HG02763 (cell line): ENCODE measurements around the gene NUP93.

Source experiments
- ATAC-seq: cut with Tn5 transposase; IDR thresholded peaks from one replicate; pipeline ENCODE4 v1.9.1; 2021; ENCODE audit warnings: mild to moderate bottlenecking, moderate library complexity; ENCODE audit not compliant: unreplicated experiment

The NUP93 gene

DNA sequence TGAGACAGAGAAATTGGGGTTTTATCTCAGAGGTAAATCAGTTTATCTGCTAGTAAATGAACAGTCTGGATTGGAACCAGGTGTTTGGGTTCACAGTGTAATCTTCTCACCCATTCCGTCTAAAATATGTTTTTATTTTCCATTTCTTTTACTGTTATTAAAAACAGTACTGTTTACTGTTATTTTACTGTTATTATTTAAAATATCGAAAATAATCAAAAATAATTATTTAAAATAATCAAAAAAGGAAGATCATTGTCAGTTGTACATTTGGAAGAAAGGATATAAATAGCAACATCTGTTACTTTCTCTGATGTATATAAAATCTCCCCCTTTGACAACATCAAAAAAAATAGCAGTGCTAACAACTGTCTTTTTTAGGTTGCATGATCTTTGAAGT, 11.5 kb downstream of the NUP93 start:
- no peak for ATAC-seq

DNA sequence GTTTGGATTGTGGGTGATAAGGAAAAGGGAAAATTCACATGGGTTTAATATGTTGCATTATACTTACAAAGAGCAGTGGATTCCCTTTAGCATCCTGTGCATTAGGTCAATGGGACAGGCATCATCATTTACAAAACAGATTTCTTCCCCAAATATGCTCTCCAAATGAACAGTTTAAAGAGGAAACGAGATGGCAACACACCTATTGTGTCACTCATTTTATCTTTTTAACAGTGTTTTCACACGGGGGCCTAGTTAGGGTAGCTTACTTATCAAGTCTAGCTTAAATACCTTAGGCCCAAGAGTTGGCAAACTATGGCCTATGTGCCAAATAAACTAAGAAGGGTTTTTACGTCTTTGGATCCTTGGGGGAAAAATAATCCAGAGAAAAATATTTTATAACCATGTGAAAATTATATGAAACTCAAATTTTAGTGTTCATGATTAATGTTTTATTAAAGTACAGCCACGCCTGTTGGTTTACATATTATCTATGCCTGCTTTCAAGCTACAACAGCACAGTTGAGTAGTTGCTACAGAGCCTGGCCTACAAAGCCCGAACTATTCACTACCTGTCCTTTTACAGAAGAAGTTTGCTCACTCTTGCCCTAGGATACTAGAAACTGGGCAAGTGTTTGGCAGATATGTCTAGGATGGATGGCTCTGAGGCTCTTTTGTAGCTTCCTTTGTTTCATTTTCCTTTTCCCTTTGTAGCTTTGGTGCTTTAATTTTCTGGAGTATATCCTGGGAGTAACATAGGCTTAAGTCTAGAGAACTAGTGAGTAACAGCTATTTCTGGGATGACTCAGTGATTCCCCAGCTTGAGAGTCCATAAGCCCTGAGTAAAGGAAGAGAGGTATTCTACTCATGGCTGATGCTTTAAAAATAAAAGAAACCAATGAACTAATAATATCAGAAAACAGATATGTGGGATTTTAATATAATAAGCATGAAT, 12.4 kb downstream of the NUP93 start:
- ATAC-seq, result no peak

DNA sequence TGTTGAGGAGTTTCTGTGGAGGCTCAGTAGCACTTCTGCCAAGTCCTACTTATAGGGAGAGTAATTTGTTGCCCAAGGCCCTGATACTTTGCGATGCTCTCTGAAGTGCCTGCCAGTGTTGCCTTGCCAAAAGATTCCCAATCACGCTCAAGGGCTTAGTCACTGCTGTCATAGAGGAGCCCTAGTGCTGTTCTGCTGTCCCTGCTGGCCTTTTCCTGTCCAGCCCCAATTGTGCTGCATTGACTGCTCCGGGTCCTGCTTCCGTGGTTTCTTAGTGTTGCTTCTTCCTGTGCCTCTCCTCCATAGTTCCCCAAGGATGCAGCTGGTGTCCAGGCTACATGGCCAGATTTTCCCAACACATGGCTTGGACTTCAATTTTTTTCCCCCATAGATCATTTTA, 13.9 kb downstream of the NUP93 start:
- ATAC-seq, result no peak

DNA sequence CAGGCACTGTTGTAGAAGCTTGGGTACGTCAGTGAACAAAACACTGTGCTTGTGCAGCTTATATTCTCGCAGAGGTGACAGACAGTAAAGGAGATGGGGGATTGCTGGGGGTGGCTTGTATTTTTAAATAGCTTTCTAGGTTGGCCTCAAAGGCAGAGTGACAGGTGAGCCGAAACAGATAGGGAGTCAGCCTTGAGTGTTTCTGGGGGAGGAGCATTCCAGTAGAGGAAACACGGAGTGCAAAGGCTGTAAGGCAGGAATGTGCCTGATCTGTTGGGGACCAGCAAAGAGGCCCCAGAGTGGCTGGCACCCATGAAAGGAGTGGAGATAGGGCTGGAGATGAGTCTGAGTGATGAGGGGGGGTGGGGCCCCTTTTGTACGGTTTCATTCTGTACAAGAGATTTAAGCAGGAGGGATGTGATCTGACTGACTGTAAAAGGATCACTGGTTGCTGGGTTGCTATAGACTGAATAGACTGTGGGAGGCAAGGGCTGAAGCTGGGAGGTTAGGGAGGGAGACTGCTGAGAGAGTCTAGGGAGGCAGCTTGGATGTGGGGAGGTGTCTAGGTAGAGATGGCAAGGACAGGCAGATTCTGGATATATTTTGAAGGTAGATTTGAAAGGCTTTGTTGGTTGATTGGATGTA, 15.2 kb downstream of the NUP93 start:
- ATAC-seq, result no peak

DNA sequence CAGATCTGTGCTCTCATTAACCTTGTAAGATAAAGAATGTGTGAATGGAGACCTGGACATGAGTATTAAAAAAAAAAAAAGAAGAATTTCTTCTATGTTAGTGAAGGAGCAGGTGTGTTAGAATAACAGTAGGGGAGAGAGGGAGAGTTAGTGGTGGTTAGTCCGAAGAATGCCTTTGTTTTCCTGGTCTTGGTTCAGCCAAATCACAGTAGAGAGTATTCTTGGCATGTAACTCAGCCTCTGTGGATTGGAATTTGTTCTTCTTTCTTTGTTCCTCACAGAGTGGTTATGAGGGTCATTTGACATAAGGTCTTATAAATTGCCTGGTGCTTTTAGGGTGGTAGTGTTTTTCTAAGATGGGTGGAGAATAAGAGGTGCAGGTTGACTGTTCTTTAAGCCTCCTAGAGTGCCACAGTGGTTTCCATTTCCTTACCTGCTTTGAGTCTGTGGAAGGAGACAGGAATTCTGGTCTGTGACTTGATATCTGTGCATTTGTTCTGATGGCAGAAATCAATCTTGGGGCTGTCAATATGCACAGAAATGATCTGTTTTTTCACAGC, 17.6 kb downstream of the NUP93 start:
- ATAC-seq, result no peak

DNA sequence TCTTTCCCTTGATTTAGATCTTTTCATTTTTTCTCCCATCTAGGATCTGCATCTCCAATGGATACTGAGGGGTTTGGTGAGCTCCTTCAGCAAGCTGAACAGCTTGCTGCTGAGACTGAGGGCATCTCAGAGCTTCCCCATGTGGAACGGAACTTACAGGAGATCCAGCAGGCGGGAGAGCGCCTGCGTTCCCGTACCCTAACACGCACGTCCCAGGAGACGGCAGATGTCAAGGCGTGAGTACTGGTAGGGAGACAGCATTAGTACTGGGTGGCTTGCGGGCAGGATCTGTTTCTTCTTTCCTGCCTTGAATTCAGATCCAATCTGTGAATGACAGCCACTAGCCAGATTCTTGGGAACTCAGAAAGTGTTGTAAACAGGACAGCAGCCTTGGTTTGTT, 18.3 kb downstream of the NUP93 start:
- ATAC-seq, result no peak

DNA sequence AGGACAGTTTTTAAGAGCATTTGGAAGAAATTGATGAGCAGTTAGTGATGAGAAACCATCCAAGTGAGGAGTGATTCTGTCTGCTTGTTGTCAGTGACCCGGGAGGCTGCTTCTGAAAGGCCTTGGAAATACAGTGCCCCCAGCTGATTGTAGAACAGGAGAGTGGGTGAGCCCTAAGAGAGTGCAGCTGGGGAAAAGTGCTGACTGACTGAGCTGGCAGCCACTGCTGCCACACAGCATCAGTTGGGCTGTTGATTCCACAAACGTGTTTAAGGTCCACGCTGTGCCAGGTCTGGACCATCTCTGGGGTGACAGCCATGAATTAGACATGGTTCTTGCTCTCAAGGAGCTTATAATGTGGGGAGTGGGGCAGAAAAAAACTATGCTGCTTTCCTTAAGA, 18.9 kb downstream of the NUP93 start:
- no peak for ATAC-seq

DNA sequence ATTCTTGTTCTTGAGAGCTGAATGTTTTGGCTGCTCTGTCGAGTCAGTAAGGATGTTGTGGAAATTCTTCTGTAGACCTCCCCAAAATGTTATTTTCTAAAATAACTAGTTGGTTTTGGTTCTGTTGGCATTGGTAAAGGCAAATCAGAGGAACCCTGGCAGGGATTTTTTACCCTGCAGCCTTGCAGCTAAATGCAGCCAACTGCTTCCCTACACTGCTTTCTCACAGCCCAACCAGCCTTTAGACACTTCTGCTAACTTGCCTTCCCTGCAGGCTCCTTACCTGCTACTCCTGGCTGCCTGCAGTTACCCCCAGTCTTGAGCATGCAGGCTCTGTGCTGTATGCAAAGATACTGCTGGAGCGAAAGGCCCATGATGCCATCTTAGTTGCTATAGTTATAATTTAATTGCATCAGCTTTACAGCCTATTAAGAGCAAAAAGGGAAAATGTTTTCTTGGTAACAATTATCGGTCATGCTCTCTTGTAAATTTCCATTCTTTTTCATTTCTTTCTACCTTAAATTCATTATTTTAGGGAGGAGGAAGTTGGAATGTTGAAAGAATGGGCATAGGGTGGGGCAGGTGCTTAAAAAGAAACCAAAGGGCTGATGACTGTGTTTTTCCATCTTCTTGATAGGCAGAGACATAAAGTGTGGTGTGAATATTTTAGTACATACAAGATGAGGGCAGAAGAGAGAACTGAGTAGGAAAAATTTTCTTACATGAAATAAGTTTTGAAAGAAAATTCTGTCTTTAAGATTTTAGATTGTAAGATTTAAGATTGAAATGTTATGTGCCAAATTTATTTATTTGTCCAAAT, 20.0 kb downstream of the NUP93 start:
- ATAC-seq, result no peak

DNA sequence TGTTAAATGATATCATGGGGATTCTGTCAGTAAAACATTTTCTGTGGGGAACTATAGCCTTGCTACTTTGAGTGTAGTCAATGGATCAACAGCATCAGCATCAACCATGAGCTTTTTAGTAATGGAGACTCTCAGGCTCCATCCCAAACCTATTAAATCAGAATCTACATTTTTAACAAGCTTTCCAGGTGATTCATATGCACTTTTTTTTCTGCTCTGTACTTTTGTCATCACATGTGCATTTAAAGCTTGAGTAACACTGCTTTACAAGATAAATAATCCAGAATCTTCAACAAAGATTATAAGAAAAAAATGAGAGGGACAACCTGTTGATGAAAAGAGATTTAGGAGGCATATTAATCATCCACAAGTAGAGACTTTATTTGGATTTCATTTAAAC, 23.5 kb downstream of the NUP93 start:
- ATAC-seq, result no peak

DNA sequence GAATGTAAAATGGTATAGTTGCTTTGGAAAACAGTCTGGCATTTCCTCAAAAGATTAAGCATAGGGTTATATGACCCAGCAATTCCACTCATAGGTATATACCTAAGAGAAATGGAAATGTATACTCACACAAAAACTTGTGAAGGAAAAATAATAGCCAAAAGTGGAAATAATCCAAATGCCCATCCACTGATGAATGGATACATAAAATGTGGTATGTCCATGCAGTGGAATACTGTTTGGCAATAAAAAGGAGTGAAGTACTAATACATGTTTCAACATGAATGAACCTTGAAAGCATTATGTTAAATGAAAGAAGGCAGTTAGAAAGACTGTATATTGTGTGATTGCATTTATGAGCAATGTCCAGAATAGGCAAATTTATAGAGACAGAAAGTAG, 25.1 kb downstream of the NUP93 start:
- ATAC-seq, result no peak

DNA sequence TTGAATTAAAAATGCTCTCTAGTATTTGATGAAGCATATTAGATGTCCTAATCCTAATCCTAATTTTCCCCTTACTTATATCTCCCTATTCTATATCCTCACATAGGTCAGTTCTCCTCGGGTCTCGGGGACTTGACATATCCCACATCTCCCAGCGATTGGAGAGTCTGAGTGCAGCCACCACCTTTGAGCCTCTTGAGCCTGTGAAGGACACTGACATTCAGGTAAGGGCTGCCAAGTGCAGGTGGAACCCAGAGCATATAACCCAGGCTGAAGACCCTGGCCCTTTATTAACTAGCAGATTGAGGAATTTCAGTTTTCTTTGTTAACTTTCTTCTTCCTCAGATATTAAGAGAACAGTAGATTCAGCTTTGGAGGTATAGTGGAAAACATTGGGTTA, 28.5 kb downstream of the NUP93 start:
- ATAC-seq, result no peak

DNA sequence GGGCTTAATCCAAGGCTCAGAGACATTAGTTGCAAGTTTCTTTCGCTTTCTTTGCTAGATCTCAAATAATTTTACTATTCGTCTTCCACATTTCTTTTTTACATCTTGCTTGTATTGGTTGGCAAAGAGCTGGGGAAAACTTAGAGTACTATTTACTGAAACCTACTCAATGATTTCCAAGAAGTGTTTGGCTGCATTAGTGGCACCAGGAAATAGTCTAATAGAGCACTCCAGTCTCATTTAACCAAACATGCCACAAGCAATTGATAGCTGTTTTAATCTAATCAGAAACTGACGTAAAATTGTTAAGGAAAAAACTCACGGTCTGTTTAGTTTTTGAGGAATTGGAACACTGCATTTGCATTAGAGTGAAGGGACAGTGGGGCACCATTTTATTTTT, 29.0 kb downstream of the NUP93 start:
- no peak for ATAC-seq

DNA sequence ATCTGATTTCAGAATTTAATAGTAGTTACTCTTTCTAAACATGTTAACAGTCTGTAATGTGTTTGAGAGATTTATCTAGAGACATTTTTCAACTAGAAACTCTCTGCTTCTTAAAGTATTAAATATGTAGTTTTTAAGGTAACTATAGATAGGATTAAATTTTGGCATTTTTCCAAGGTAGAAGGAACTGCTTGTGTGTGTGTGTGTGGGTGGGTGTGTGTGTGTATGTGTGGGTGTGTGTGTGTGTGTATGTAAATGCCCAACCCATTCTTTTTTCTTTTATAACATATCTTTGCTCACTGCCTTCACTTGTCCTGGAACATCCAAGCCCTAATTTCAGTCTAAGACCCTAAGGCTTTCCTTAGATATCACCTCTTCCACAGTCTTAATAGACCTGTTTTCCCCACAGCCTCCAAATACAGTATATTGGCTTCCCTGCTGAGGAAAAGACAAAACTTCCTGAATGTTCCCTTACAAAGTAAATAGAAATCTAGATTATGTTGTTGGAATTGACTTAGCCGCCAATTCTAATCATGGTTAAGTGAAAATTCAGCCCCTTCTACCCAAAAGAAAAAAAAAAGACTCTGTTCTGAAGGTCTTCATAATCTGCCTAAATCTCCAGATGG, 33.5 kb downstream of the NUP93 start:
- ATAC-seq, result no peak

DNA sequence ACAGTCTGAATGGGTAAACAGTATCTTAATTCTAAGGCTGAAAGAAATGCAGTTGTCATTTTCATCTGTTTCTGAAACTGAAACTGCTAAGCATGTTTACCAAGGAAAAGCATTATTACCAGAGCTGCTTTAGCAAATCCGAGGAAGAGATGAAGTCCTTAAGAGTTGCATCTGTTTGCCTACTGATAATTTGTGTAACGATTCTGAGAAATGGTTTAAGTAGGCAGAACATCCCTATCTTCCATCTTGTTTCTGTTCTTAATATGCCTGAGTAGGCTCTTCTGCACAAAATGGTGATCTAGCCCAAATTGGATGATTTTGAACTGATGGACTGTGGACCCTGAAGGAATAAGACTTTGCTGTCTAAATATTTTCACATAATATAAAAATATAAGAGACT, 34.9 kb downstream of the NUP93 start:
- ATAC-seq, result no peak

DNA sequence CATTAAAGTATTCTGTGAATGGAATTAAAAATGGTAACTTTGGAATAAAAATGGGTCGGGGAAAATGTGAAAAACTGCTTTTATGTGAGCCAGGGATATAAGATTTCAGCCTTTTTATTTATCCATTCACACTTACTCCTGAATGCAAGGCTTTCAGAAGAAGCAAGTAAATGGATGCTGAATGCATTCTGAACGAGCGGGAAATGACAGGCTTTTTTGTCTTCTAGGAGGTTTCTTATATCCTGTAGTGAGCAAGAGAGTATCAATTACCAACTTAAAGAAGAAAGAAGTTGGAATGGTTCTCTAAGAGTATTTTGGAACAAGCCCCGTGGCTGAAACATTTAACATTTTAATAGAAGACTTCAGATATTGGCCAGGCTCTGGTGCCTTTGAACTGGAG, 36.0 kb downstream of the NUP93 start:
- ATAC-seq, result no peak

DNA sequence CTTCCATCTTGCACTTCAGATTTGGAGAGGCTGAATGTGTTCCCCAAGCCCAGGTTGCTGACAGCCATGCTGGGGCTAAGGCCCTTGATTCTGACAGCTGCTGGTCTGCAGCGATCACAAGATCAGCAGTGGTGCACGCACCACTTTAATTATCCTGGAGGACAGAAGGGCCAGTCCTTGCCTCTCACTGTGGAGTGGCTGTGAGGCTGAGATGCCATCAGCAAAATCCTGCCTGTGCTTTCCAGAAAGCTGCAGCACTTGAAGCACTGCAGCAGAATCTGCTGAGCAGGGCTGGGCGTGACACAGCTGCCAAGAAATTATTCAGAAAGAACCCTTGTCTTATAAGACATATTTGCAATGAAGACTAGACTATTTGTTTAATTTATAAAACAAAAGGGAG, 37.1 kb downstream of the NUP93 start:
- ATAC-seq, result no peak

DNA sequence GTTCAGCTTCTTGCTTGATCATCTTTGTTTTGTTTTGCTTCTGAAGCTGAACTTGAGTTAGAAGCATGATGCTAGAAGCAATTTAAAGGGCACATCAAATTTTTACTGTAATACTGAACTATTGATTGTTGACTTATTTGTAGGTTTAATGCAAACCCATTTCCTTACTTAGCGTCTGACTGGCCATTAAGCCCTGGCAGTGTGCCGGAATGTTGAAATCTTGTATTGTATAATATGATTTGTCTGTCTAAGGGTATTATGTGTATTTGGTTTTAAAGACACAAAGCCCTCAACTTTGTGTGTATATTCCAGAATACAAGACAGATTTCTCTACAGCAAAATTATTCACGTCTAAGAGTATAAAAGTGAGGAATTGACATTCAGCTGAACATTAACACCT, 39.7 kb downstream of the NUP93 start:
- no peak for ATAC-seq

DNA sequence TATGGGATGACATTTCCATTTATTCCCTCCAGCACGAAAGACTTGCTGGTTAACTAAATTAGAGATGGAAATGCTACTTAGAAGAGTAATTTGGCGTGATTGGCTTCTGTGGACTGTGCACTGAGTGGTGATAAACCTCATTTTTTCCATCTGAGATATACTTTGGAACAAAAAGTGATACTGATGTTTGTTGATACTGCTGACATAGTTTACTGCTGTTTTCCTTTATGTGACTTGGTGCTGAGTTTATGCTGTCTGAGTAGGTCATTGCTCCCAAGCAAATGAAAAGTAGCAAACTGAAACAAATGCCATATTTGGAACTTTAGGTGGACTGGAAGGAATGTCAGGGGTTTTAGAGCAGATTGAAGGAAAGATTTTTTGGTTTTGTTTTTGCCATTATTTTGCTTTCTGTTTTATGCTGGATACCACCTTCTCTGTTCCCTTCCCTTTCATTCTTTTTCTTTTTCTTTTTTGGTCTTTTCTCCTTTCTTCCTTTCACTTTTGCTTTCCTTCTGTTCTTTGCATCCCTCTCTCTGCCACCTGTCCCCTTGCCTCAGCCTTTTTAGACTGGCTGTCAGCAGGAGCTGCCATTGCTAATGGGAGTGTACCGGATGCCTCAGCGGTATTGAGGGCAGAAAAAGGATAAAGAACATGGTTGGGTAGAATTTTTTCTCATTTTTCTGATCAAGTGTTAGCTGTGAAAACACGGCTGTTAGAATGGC, 41.8 kb downstream of the NUP93 start:
- ATAC-seq, result no peak

DNA sequence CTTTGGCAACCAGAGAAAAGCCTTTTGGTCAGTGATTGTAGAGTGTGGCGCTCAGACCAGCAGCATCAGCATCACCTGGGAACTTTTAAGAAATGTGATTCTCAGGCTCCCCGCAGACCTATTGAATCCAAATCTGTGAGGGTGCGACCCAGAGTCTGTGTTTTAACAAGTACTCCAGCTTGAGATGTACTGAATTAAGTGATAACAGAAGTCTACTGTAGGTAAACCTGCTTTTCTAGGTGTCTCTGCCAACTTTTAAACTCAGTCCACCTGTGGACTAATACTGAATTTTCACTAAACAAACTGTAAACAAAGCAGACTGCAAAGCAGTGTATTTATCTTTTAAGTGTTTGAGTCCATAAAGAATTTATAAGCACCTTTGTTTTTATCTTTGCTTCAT, 43.6 kb downstream of the NUP93 start:
- no peak for ATAC-seq

DNA sequence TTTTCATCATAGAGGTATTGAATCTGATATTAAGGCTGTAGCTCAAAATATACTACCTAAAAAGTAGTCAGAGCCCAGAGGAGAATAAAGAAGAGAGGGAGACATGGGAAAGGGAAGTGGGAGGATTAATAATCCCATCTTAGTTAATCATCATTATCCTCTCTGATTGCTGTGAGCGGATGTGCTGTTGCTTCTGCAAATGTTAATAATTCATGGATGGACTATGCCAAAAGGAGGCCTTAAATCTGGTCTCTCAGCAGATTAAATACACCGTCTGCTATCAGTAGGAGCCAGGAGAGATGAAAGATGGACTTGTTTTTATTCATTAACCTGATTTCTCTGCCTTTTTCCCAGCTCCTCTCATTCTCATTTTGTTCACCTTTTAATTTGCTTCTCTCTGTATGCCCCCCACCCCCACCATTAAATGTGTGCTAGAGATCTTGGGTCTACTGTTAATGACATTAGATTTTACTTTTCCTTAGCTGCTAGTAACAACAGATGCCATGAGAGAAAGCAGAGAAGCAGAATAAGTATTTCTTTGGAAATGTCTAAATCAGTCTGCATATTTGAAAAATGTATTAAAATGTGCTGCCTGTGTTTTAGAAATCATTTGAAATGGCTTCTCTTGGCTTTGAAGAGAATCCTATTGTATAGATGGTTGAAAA, 44.2 kb downstream of the NUP93 start:
- no peak for ATAC-seq
